Measurements from ENCODE around the gene SMYD4. TPM values are rescaled to one million over a fixed set of nuclear protein-coding genes. Genes with fewer than 3 reads are reported as not detected.

The SMYD4 gene
- total and polyA plus RNA-seq, 2 experiments from 2014 or later, result 17.0 to 21.9 TPM

GRCh38 chr17:1839516-1839915 is 9.8 kb upstream of the SMYD4 start:
- Histone ChIP-seq H3K27me3 (ENCODE audit: insufficient read depth) (no peaks in the 10 kb centered on the region), H3F3A (replicated peaks; ENCODE audit: low read depth) (no peaks in the 10 kb centered on the region), H3K36me3 (ENCODE audit: insufficient read depth) (peaks cover 11% of the 10 kb centered on the region; the same call in 1 of the 2 replicates), H3K4me1 (ENCODE audit: insufficient read depth) (no peaks in the 10 kb centered on the region), H3K4me3 (no peak overlapping the region), H3K4me2 (no peak overlapping the region), H2AFZ (no peak overlapping the region), H3K27ac (ENCODE audit: low read depth) (no peak overlapping the region), H3K9me2 (ENCODE audit: insufficient read depth) (no peaks in the 10 kb centered on the region), H3K79me2 (replicated peaks; ENCODE audit: insufficient read depth) (peaks cover 83% of the 10 kb centered on the region), H4K20me1 (replicated peaks; ENCODE audit: insufficient read depth) (peaks cover 29% of the 10 kb centered on the region)
- Mint-ChIP-seq H3K27me3 (ENCODE audit: insufficient read depth, low read depth, poor library complexity) (peaks cover 1% of the 10 kb centered on the region), H3K9me3 (no peaks in the 10 kb centered on the region), H3K4me3 (no peak overlapping the region), H3K4me1 (no peaks in the 10 kb centered on the region), H3K36me3 (ENCODE audit: low read depth) (peaks cover 35% of the 10 kb centered on the region), H3K27ac (no peak overlapping the region)
- no peak for TF ChIP-seq JUNB (IDR thresholded peaks at IDR 0.05; ENCODE audit: unreplicated experiment)
- no peak for TF ChIP-seq STAT1 (IDR thresholded peaks at IDR 0.05; ENCODE audit: unreplicated experiment)
- no peak for TF ChIP-seq CTCF (conservative IDR thresholded peaks at IDR 0.05; ENCODE audit: low read depth in 2 of 2)
- no peak for TF ChIP-seq REST (IDR thresholded peaks at IDR 0.05; ENCODE audit: unreplicated experiment)
- TF ChIP-seq NANOG (IDR thresholded peaks at IDR 0.05; ENCODE audit: borderline replicate concordance), result no peak
- TF ChIP-seq CREB1 (CRISPR knock-in tag; IDR thresholded peaks at IDR 0.05; ENCODE audit: low read depth), result no peak
- TF ChIP-seq POLR2AphosphoS5 (IDR thresholded peaks at IDR 0.05; ENCODE audit: low read depth), result no peak
- no peak for TF ChIP-seq EZH2 (IDR thresholded peaks at IDR 0.05; ENCODE audit: low read depth, unreplicated experiment)
- TF ChIP-seq ZNF462 (CRISPR knock-in tag; IDR thresholded peaks at IDR 0.05), result no peak
- ATAC-seq (no peak), DNase-seq (ENCODE audit: low spot score) (no peak)
